Left lung (tissue), 10 donors: ENCODE measurements around the gene ENOX1. TPM values are rescaled to one million over a fixed set of nuclear protein-coding genes. Genes with fewer than 3 reads are reported as not detected.

Source experiments
- ATAC-seq: fragments of 200-7000 bp; cut with Tn5 transposase; one replicate; pipeline ENCODE4 v1.9.1; 2020; ENCODE audit warnings: moderate library complexity
- DNase-seq, 4 donors: peaks; one replicate each; pipeline ENCODE4 v3.0.0-alpha.2; 2013 to 2020
- H3K27ac ChIP-seq, 2 donors: fragments of 200-600 bp; sonication (generic) in 1 of 2; one replicate each; pipeline versions ENCODE4 v1.5.0 to v1.8.0; 2020 to 2021
- H3K27me3 ChIP-seq, 2 donors: fragments of 200-600 bp; sonication (generic) in 1 of 2; one replicate each; pipeline versions ENCODE4 v1.5.0 to v1.8.0; 2020 to 2021
- H3K36me3 ChIP-seq, 2 donors: fragments of 200-600 bp; sonication (generic) in 1 of 2; one replicate each; pipeline versions ENCODE4 v1.5.0 to v1.8.0; 2020 to 2021
- H3K4me1 ChIP-seq, 2 donors: fragments of 200-600 bp; one replicate each; pipeline ENCODE4 v1.8.0; 2021
- H3K4me3 ChIP-seq, 2 donors: fragments of 200-600 bp; sonication (generic) in 1 of 2; one replicate each; pipeline versions ENCODE4 v1.5.0 to v1.8.0; 2020 to 2021; ENCODE audit warnings: mild to moderate bottlenecking in 1 of 2
- H3K9me3 ChIP-seq, 2 donors: fragments of 200-600 bp; sonication (generic) in 1 of 2; one replicate each; pipeline versions ENCODE4 v1.5.0 to v1.8.0; 2020 to 2021
- CTCF ChIP-seq, 2 donors: fragments of 200-600 bp; sonication (generic) in 1 of 2; IDR thresholded peaks; one replicate each; pipeline versions ENCODE4 v1.5.0 to v1.8.0; 2021; ENCODE audit warnings: antibody characterized with exemption in 2 of 2
- intact Hi-C, 2 donors: fragments of 100-400 bp; cut with DNase I; formaldehyde crosslinking; loops; one replicate each; pipeline versions ENCODE4 v1.11.2 to v1.14.2; 2022
- polyA plus RNA-seq, 6 donors: library from polyadenylated mRNA; unstranded; fragments of 120-200 nt; gene quantifications; one replicate each; pipeline ENCODE4 v1.2.1, GENCODE V29; 2013; ENCODE audit not compliant: insufficient read length in 6 of 6
- total RNA-seq, 2 donors: library from RNA; stranded (reverse); fragmentation: NEBNext Ultra II Directional; extraction: Animal tissue kit (Norgen Biotek cat#: 25700); gene quantifications; one replicate each; pipeline ENCODE4 v1.2.1, GENCODE V29; 2021
- donor health status: DM: no; HTN: yes; CAD: no.
- donor health status: DM: no; HTN: no; CAD: no.

ENOX1 gene
- total and polyA plus RNA-seq, 8 donors, result 1.5 to 9.0 (median 6.8) TPM

DNA sequence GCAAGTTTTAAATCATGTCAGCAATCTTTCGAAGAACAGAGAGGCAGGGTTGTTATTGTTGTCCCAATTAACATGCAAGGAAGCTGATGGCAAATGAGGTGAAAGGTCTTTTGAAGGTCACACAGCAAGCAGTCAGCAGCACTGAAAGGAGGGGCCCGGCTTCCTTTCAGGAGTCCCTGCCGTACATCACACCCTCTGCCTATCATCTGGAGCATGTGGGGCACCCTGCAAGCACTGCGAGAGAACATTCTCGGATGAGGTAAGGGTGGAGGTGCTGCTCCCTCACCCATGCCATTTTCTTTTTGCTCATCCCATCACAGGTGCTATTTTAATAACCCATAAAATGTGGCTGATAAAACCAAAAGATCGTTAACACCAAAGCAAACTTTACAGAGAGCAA, 111.2 kb downstream of the ENOX1 start:
- intact Hi-C loops, result no loop called here
- peak in 1 of 4 donors; percentile 29 for DNase-seq
- no peak for TF ChIP-seq CTCF (IDR thresholded peaks at IDR 0.05)
- no peaks in the 10 kb centered on the region for H3K4me1 ChIP-seq
- no peak overlapping the region for H3K27ac ChIP-seq
- no peaks in the 10 kb centered on the region for H3K27me3 ChIP-seq
- ATAC-seq, result no peak
- H3K4me3 ChIP-seq, result no peak overlapping the region
- no peaks in the 10 kb centered on the region for H3K9me3 ChIP-seq
- H3K36me3 ChIP-seq, result no peaks in the 10 kb centered on the region

DNA sequence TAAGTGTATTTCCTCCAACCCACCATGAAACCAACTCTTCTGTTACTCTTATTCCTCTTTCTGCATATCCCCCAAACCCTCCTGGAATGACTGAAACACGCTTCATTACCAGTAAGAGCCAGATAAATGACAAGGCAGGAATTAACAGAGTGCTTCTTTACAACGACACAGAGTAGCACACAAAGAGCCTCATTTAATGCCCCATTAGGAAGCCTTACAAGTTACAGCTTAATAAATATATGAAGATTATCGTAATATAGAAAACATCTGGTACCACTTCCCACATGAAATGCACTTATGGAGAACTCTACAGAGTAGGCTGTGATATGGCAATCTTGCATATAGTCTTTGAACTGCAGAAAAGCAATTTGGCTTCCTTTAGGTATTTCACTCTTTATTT, 116.8 kb downstream of the ENOX1 start:
- intact Hi-C loops, result no loop called here
- no peak for TF ChIP-seq CTCF (IDR thresholded peaks at IDR 0.05)
- no peaks in the 10 kb centered on the region for H3K27me3 ChIP-seq
- H3K36me3 ChIP-seq, result no peaks in the 10 kb centered on the region
- no peaks in the 10 kb centered on the region for H3K9me3 ChIP-seq
- DNase-seq, result peak in 2 of 4 donors; percentile 68 to 80
- no peak overlapping the region for H3K27ac ChIP-seq
- no peak overlapping the region for H3K4me3 ChIP-seq
- ATAC-seq, result no peak
- H3K4me1 ChIP-seq, result no peaks in the 10 kb centered on the region

GRCh38 chr13:43669101-43669500, 117.7 kb downstream of the ENOX1 start:
- Histone ChIP-seq H3K4me3 (no peak overlapping the region), H3K27ac (no peak overlapping the region), H3K9me3 (no peaks in the 10 kb centered on the region), H3K27me3 (no peaks in the 10 kb centered on the region), H3K4me1 (no peaks in the 10 kb centered on the region), H3K36me3 (no peaks in the 10 kb centered on the region)
- ATAC-seq, result no peak
- no peak for DNase-seq
- TF ChIP-seq CTCF (IDR thresholded peaks at IDR 0.05), result no peak
- intact Hi-C loops, result no loop called here

- no peak overlapping the region for H3K27ac ChIP-seq
- DNase-seq (no peak), ATAC-seq (no peak)
- no peak overlapping the region for H3K4me3 ChIP-seq
- no peak for TF ChIP-seq CTCF (IDR thresholded peaks at IDR 0.05)
- intact Hi-C loops, result no loop called here
- no peaks in the 10 kb centered on the region for H3K36me3 ChIP-seq
- no peaks in the 10 kb centered on the region for H3K4me1 ChIP-seq
- H3K9me3 ChIP-seq, result no peaks in the 10 kb centered on the region
- H3K27me3 ChIP-seq, result no peaks in the 10 kb centered on the region
These were observed 120.4 kb downstream of the ENOX1 start for GRCh38 chr13:43666403-43666802.

GRCh38 chr13:43665388-43665787, 121.4 kb downstream of the ENOX1 start:
- no peak for TF ChIP-seq CTCF (IDR thresholded peaks at IDR 0.05)
- H3K4me1 ChIP-seq, result no peaks in the 10 kb centered on the region
- no peaks in the 10 kb centered on the region for H3K9me3 ChIP-seq
- H3K27me3 ChIP-seq, result no peaks in the 10 kb centered on the region
- no peaks in the 10 kb centered on the region for H3K36me3 ChIP-seq
- ATAC-seq, result no peak
- no peak overlapping the region for H3K27ac ChIP-seq
- intact Hi-C loops, result no loop called here
- no peak for DNase-seq
- H3K4me3 ChIP-seq, result no peak overlapping the region
